GM12878 (cell line): ENCODE measurements around the gene KIF25. TPM values are rescaled to one million over a fixed set of nuclear protein-coding genes. Genes with fewer than 3 reads are reported as not detected.

ENCODE experiments used
- ATAC-seq: fragments of 200-7000 bp; cut with Tn5 transposase; 3 replicates; pipeline ENCODE4 v1.9.1; 2020; ENCODE audit warnings: mild to moderate bottlenecking, moderate library complexity
- BruUV-seq: library from RNA; stranded (reverse); fragments of 400-500 nt; replicated peaks from 2 replicates; lab custom pipeline; 2021; lab: Mats Ljungman, UMichigan
- CTCF ChIA-PET: fragments of 300-600 bp; sonication (Branson Sonifier 250); formaldehyde crosslinking; extraction: SDS; loops from one replicate; lab custom pipeline; 2021; ENCODE audit warnings: inconsistent platforms; lab: Yijun Ruan, JAX
- POLR2A ChIA-PET: fragments of 350-600 bp; formaldehyde crosslinking; extraction: SDS; loops from one replicate; lab custom pipeline; 2021; ENCODE audit warnings: inconsistent platforms; lab: Charles Lee
- RAD21 ChIA-PET: fragments of 300-600 bp; sonication (Branson Sonifier 250); formaldehyde crosslinking; loops from one replicate; lab custom pipeline; 2023; ENCODE audit warnings: antibody characterized with exemption; ENCODE audit not compliant: unreplicated experiment; lab: Charles Lee
- SMC1A ChIA-PET: fragments of 300-600 bp; sonication (Branson Sonifier 250); formaldehyde crosslinking; loops from one replicate; lab custom pipeline; 2023; ENCODE audit not compliant: unreplicated experiment, uncharacterized antibody; lab: Charles Lee
- DNase-seq: peaks from one replicate; pipeline ENCODE4 v3.0.0-alpha.2; 2011; ENCODE audit warnings: low read depth, low spot score
- FAIRE-seq: peaks from 3 replicates; lab custom pipeline; 2011; peaks lifted over from hg19 to GRCh38; lab: Jason Lieb, UNC
- H2AFZ ChIP-seq: 2 replicates; pipeline ENCODE4 v1.6.0; 2011; ENCODE audit warnings: low read depth, low read length, control low read depth; ENCODE audit not compliant: control insufficient read depth
- H3K27ac ChIP-seq: 2 replicates; pipeline ENCODE4 v1.5.1; 2011; ENCODE audit warnings: control low read depth; ENCODE audit not compliant: control insufficient read depth, insufficient read depth
- H3K27me3 ChIP-seq, 2 experiments: replicated peaks in 1 of 2; 2 replicates each; pipeline versions ENCODE4 v1.6.0 to v1.6.1; 2011; ENCODE audit warnings: low read length in 1 of 2; ENCODE audit not compliant: control insufficient read depth in 2 of 2, insufficient read depth in 2 of 2
- H3K36me3 ChIP-seq, 2 experiments: 2 replicates each; pipeline ENCODE4 v1.5.1; 2011; ENCODE audit warnings: low read length in 1 of 2; ENCODE audit not compliant: control insufficient read depth in 2 of 2, insufficient read depth in 2 of 2
- H3K4me1 ChIP-seq: 2 replicates; pipeline ENCODE4 v1.6.1; 2011; ENCODE audit warnings: mild to moderate bottlenecking, low read length, moderate library complexity, mixed read lengths; ENCODE audit not compliant: control insufficient read depth, insufficient read depth
- H3K4me2 ChIP-seq: 2 replicates; pipeline ENCODE4 v1.6.0; 2011; ENCODE audit warnings: control low read depth; ENCODE audit not compliant: control insufficient read depth, insufficient read depth
- H3K4me3 ChIP-seq: fragments of 200-600 bp; sonication (generic); 2 replicates; pipeline ENCODE4 v1.5.1; 2016
- H3K79me2 ChIP-seq: 2 replicates; pipeline ENCODE4 v1.6.0; 2011; ENCODE audit warnings: low read length; ENCODE audit not compliant: control insufficient read depth, insufficient read depth
- H3K9ac ChIP-seq: 2 replicates; pipeline ENCODE4 v1.8.0; 2011; ENCODE audit warnings: low read length, control low read depth, mixed read lengths; ENCODE audit not compliant: control insufficient read depth, insufficient read depth
- H3K9me3 ChIP-seq: replicated peaks from 3 replicates; pipeline ENCODE4 v1.5.1; 2011; ENCODE audit warnings: mild to moderate bottlenecking, low read length; ENCODE audit not compliant: control insufficient read depth, insufficient read depth
- H4K20me1 ChIP-seq: 2 replicates; pipeline ENCODE4 v1.6.0; 2011; ENCODE audit not compliant: control insufficient read depth, insufficient read depth
- TCF7 ChIP-seq: IDR thresholded peaks from 2 replicates; pipeline ENCODE4 v1.6.1; 2014; ENCODE audit warnings: antibody characterized with exemption, borderline replicate concordance
- USF2 ChIP-seq: IDR thresholded peaks from 2 replicates; pipeline ENCODE4 v1.6.1; 2011; ENCODE audit warnings: low read depth, low read length, improper control_type of control experiment, borderline replicate concordance
- WGBS: methylation state at CpG from one replicate; pipeline ENCODE4 v1.1.6; 2016; ENCODE audit warnings: low lambda C conversion rate; ENCODE audit not compliant: insufficient replicate concordance, insufficient coverage; ENCODE audit errors: missing lambda C conversion rate; 5-methylcytosine and 5-hydroxymethylcytosine counted together
- in situ Hi-C: fragments of 300-500 bp; cut with MboI; formaldehyde crosslinking; loops from 9 replicates; pipeline ENCODE4 v1.14.3; 2018; ENCODE audit warnings: mixed read lengths
- intact Hi-C: fragments of 100-400 bp; cut with micrococcal nuclease; formaldehyde crosslinking; loops from one replicate; pipeline ENCODE4 v1.14.2; 2022; ENCODE audit not compliant: unreplicated experiment
- polyA plus RNA-seq, 11 experiments: library from polyadenylated mRNA; depleted of rRNA in 4 of 11; unstranded in 6 of 11; stranded (reverse) in 5 of 11; fragments of >200 nt; fragmentation: Nextera tagmentation in 4 of 11; fragmentation: Illumina TruSeq in 1 of 11; extraction: Ambion mirVana in 4 of 11; extraction: Trizol in 1 of 11; gene quantifications; 1 replicate in 1 of 11; 2 replicates in 10 of 11; pipeline versions ENCODE4 v1.2.1 to v1.2.3, GENCODE V29; 2011 to 2016; ENCODE audit warnings: inconsistent platforms in 2 of 11, missing spikeins in 2 of 11, low read depth in 1 of 11
- total RNA-seq, 4 experiments: library from RNA; depleted of rRNA in 3 of 4; stranded (reverse); fragments of >200 nt in 3 of 4; fragmentation: Illumina TruSeq in 1 of 4; extraction: Trizol in 1 of 4; gene quantifications; 2 replicates each; pipeline versions ENCODE4 v1.2.1 to v1.2.3, GENCODE V29; 2013 to 2021

The KIF25 gene
- total and polyA plus RNA-seq, 10 of the 15 experiments (the other 5 are each of a cell fraction or from before 2014, with no cell fraction given), result not detected

DNA sequence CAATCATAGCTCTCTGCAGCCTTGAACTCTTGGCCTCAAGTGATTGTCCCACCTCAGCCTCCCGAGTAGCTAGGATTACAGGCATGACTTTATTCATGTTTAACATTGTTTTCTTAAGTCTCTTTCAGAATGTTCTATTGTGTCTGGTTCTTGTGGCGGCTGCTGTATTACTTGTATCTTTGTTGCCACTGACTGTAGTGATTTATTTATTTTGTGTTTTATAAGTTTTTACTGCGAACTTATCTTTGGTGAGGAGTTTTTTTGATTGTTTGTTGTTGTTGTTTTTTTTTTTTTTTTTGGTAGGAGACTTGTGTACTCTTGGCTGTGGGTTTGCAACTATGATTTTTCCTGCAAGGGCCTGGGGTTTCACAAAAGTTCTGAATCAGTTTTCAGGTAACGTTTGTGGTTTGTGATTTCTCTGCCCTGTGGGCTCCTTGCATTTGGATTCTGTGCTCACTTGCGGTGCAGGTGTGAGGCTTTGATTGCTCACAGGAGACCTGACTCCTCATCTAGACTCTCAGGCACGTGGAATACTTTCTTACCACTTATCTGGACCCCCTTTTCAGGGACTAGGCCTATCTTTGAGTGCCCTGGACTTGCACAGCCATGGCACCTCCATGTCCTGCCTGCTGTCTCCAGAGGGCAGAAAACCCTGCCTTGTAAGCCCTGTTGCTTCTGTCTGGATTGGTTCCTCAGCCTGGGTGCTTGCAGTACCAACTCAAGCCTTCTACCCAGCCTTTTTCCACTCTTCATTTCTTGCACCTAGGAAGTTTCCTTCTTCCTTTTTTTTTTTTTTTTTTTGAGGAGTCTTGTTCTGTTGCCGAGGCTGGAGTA lies 25.2 kb downstream of the KIF25 start (continued):
- no peak for TF ChIP-seq USF2

- H3K4me2 ChIP-seq, result no peak overlapping the region
- no peak for ATAC-seq
- DNase-seq, result no peak
- TF ChIP-seq TCF7, result no peak
- TF ChIP-seq, all 136 proteins: peak for 0
- no peak overlapping the region for H2AFZ ChIP-seq
- no peaks in the 10 kb centered on the region for H4K20me1 ChIP-seq
- 46% methylated on average over 18 of the region's 18 CpGs for WGBS
- ChIA-PET CTCF (interaction anchor here (0.7 kb wide), 1 partner anchor 531 kb away, joined by 3 read pairs; no protein-coding TSS in a partner anchor), SMC1A (no interaction called here), RAD21 (no interaction called here), POLR2A (no interaction called here)
- intact Hi-C loops (no loop called here), in situ Hi-C loops (no loop called here)
- no peaks in the 10 kb centered on the region for H3K4me1 ChIP-seq
- no peak overlapping the region for H3K4me3 ChIP-seq
- no peak overlapping the region for H3K27ac ChIP-seq
- no peak for FAIRE-seq
- H3K9ac ChIP-seq, result no peak overlapping the region
- H3K36me3 ChIP-seq, result no peaks in the 10 kb centered on the region
- no TSS peak for BruUV-seq
- H3K27me3 ChIP-seq, result no peaks in the 10 kb centered on the region
- no peaks in the 10 kb centered on the region for H3K9me3 ChIP-seq
- no peaks in the 10 kb centered on the region for H3K79me2 ChIP-seq
Observed at GRCh38 chr6:168024951-168025510, 27.6 kb downstream of the KIF25 start.
